ENCODE data around the gene AQR. TPM values are rescaled to one million over a fixed set of nuclear protein-coding genes. Genes with fewer than 3 reads are reported as not detected.

The AQR gene
- total RNA-seq (2021; ENCODE audit: unreplicated experiment), result 30.7 TPM
- 5.9 and 6.9 TPM in 2 replicates for polyA plus RNA-seq (2012)
- percentile 84 among the genes with signal in this experiment for Bru-seq, nascent RNA
- percentile 81 among the genes with signal in this experiment for BruChase-seq, experiment 1, labeled RNA remaining after a 6-hour chase
- BruChase-seq, experiment 2, labeled RNA remaining after a 2-hour chase, result percentile 77 among the genes with signal in this experiment
- long read RNA-seq, full-length matches to known transcripts, result 36 of 56 reads
- long read RNA-seq, partial matches to known transcripts, result 8 of 56 reads
- long read RNA-seq, other reads (novel, unspliced or antisense), result 12 of 56 reads

DNA sequence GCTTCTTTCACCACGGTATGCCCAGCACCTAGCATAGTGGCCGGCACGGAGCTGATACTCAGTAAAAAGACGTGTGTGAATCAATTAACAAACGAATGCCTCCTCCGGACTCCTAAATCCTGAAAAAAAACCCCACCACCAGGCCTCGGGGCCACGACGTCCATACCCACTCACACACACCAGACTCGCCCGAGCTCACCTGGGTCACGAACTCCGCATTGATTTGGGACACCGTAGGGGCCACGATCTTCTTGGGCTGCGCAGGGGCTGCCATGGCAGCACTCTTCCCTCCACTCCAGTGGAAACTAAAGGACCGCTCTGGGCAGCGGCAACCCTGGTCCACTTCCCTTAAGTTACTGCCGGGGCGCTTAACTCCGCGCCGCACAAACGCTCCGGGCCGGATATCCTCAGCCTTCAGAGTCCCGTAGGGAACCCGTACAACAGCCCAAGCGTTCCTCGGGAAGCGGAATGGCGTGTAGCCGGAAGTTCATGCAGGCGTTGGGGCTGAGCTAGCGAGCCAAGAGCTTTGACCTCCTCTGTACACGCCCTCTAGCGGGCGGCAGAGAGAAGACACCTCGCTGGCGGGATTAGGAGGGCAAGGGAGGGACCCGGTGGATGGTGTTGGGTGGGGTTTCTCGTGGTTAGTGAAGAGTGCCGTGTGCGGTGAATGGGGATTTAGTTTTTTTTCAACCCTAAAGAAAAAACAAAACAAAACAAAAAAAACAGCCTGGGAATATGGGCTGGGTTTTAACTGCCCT lies at the start of gene AQR:
TSS of gene AQR (minus strand) at position 403 of the 758 bp plus-strand sequence. CDS start at position 274, 129 bp downstream.
- peaks cover 7 to 14% of the 10 kb centered on the region in 2 experiments; a peak in 2 of 4 replicates for H3K4me1 ChIP-seq (ENCODE audit: control insufficient read depth in 1 of 2, insufficient read depth in 2 of 2, low read length in 2 of 2)
- no peaks in the 10 kb centered on the region for H3K9me2 ChIP-seq (ENCODE audit: insufficient read depth)
- ATAC-seq (peak; percentile 99), DNase-seq (ENCODE audit: low read depth, low spot score) (peak; percentile 96)
- intact Hi-C loops (cut with micrococcal nuclease), result loop anchor here (1.0 kb wide), 1 partner anchor 19 kb away; the partner anchor contains the start of gene ZNF770
- TSS peak; percentile 69 for BruUV-seq (replicated peaks)
- ChIA-PET RAD21 (ENCODE audit: low non-redundant PET in 1 of 2, low total read pairs in 2 of 2, uncharacterized antibody in 2 of 2, unreplicated experiment in 2 of 2) (interaction anchor here (0.6 to 1.0 kb wide), 2 partner anchors 19 to 261 kb away, joined by 3 to 4 read pairs; partner anchors contain the start of gene ZNF770 (in 1 of the 2)), CTCF (interaction anchor here (0.5 to 2.6 kb wide), 14 partner anchors 11 to 782 kb away, joined by 3 to 28 read pairs (median 5); partner anchors contain the start of gene ZNF770), POLR2A (interaction anchor here (0.7 to 1.5 kb wide), 8 partner anchors 11 to 348 kb away, joined by 3 to 19 read pairs (median 4); partner anchors contain the start of gene ZNF770)
- H3K4me2 ChIP-seq (ENCODE audit: low read length), result peak within 1 kb of the TSS; percentile 78
- H3K9ac ChIP-seq (ENCODE audit: low read length), result peak within 1 kb of the TSS; percentile 95
- no peaks in the 10 kb centered on the region for H3K27me3 ChIP-seq (ENCODE audit: insufficient read depth, low read length)
- peaks cover 51% of the 10 kb centered on the region for H3K79me2 ChIP-seq (ENCODE audit: insufficient read depth, low read length)
- peaks cover 3% of the 10 kb centered on the region; the same call in 1 of the 2 replicates for H4K20me1 ChIP-seq (ENCODE audit: insufficient read depth)
- H2AFZ ChIP-seq (ENCODE audit: low read depth, low read length, poor library complexity, severe bottlenecking), result peak within 1 kb of the TSS; percentile 53
- H3K27ac ChIP-seq (ENCODE audit: low read depth, low read length), result peak within 1 kb of the TSS; percentile 65
- H3K9me3 ChIP-seq (ENCODE audit: control insufficient read depth in 1 of 2, insufficient read depth in 1 of 2, low read depth in 1 of 2, low read length in 2 of 2), result no peaks in the 10 kb centered on the region
- H3K36me3 ChIP-seq (ENCODE audit: control insufficient read depth in 1 of 2, insufficient read depth in 2 of 2, low read length in 2 of 2), result no peaks in the 10 kb centered on the region; a peak in 2 of 4 replicates
- H3K4me3 ChIP-seq (replicated peaks in 1 of 2; ENCODE audit: low read depth in 1 of 2, low read length in 2 of 2), result peak within 1 kb of the TSS; percentile 97 to 100
- TF ChIP-seq FOSL1 (IDR thresholded peaks at IDR 0.05; ENCODE audit: low read depth), result no peak
- TF ChIP-seq MAX (IDR thresholded peaks at IDR 0.05), result peak; percentile 72
- TF ChIP-seq EZH2phosphoT487 (IDR thresholded peaks at IDR 0.05; ENCODE audit: borderline replicate concordance), result no peak
- TF ChIP-seq, protein P1, sequence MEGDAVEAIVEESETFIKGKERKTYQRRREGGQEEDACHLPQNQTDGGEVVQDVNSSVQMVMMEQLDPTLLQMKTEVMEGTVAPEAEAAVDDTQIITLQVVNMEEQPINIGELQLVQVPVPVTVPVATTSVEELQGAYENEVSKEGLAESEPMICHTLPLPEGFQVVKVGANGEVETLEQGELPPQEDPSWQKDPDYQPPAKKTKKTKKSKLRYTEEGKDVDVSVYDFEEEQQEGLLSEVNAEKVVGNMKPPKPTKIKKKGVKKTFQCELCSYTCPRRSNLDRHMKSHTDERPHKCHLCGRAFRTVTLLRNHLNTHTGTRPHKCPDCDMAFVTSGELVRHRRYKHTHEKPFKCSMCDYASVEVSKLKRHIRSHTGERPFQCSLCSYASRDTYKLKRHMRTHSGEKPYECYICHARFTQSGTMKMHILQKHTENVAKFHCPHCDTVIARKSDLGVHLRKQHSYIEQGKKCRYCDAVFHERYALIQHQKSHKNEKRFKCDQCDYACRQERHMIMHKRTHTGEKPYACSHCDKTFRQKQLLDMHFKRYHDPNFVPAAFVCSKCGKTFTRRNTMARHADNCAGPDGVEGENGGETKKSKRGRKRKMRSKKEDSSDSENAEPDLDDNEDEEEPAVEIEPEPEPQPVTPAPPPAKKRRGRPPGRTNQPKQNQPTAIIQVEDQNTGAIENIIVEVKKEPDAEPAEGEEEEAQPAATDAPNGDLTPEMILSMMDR (IDR thresholded peaks at IDR 0.05 in 2 of 3, conservative IDR thresholded peaks at IDR 0.05 in 1 of 3; ENCODE audit: borderline replicate concordance in 1 of 3, insufficient read depth in 1 of 3, low read depth in 2 of 3, low read length in 2 of 3), result peak; percentile 41 to 95 (median 90); a peak in 5 of 6 replicates
- peak; percentile 71 for TF ChIP-seq ELF1 (IDR thresholded peaks at IDR 0.05; ENCODE audit: borderline replicate concordance, low read depth)
- no peak for TF ChIP-seq REST (IDR thresholded peaks at IDR 0.05; ENCODE audit: low read depth)
- peak; percentile 58 for TF ChIP-seq SP1 (IDR thresholded peaks at IDR 0.05; ENCODE audit: low read depth)
- TF ChIP-seq, protein P2, sequence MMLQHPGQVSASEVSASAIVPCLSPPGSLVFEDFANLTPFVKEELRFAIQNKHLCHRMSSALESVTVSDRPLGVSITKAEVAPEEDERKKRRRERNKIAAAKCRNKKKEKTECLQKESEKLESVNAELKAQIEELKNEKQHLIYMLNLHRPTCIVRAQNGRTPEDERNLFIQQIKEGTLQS (IDR thresholded peaks at IDR 0.05), result no peak
- TF ChIP-seq SRF (IDR thresholded peaks at IDR 0.05; ENCODE audit: low read depth), result peak; percentile 86
- peak; percentile 94 for TF ChIP-seq POLR2AphosphoS5 (IDR thresholded peaks at IDR 0.05; ENCODE audit: low read depth, low read length)
- peak; percentile 49; the same call in 1 of the 2 replicates for TF ChIP-seq SIN3A (IDR thresholded peaks at IDR 0.05; ENCODE audit: low read depth)
- no peak for TF ChIP-seq JUND (IDR thresholded peaks at IDR 0.05)
- TF ChIP-seq EGR1 (IDR thresholded peaks at IDR 0.05; ENCODE audit: low read depth), result 0 out of 2 replicates have a peak, but pooled peaks have one; percentile 30
- no peak; the same call in 1 of the 2 replicates for TF ChIP-seq ZFX (IDR thresholded peaks at IDR 0.05)
- TF ChIP-seq ZBTB33 (IDR thresholded peaks at IDR 0.05; ENCODE audit: extremely low read depth, insufficient replicate concordance, low read length), result no peak
- peak; percentile 92 for TF ChIP-seq CBX3 (IDR thresholded peaks at IDR 0.05; ENCODE audit: low read depth)
